A673 (cell line): ENCODE data around the gene ZFP3. TPM values are rescaled to one million over a fixed set of nuclear protein-coding genes. Genes with fewer than 3 reads are reported as not detected.

Source experiments
- BruUV-seq: library from RNA; stranded (reverse); fragments of 400-500 nt; replicated peaks from 2 replicates; lab custom pipeline; 2021; lab: Mats Ljungman, UMichigan
- CTCF ChIA-PET: fragments of 300-600 bp; sonication (Branson Sonifier 250); formaldehyde crosslinking; loops from one replicate; lab custom pipeline; 2022; ENCODE audit warnings: antibody characterized with exemption; lab: Charles Lee
- POLR2A ChIA-PET: fragments of 300-600 bp; sonication (Branson Sonifier 250); formaldehyde crosslinking; loops from one replicate; lab custom pipeline; 2022; ENCODE audit warnings: antibody characterized with exemption; ENCODE audit not compliant: low non-redundant PET; lab: Charles Lee
- DNase-seq: peaks from one replicate; pipeline ENCODE4 v3.0.0-alpha.2; 2015; ENCODE audit warnings: low spot score
- H3K27ac ChIP-seq: fragments of 200-600 bp; sonication (generic); 2 replicates; pipeline ENCODE4 v1.5.1; 2016; ENCODE audit warnings: mixed run types, low read depth, mild to moderate bottlenecking, mixed read lengths, antibody characterized with exemption, low read length; ENCODE audit not compliant: poor library complexity, severe bottlenecking
- H3K27me3 ChIP-seq: fragments of 200-600 bp; sonication (generic); replicated peaks from 2 replicates; pipeline ENCODE4 v1.6.1; 2017; ENCODE audit warnings: mixed run types, low read depth, mild to moderate bottlenecking, mixed read lengths, antibody characterized with exemption, low read length; ENCODE audit not compliant: insufficient read depth, poor library complexity
- H3K36me3 ChIP-seq: fragments of 200-600 bp; sonication (generic); 2 replicates; pipeline ENCODE4 v1.6.1; 2016; ENCODE audit warnings: mixed run types, mild to moderate bottlenecking, mixed read lengths, antibody characterized with exemption, low read length; ENCODE audit not compliant: insufficient read depth, poor library complexity, severe bottlenecking
- H3K4me1 ChIP-seq: fragments of 200-600 bp; sonication (generic); 2 replicates; pipeline ENCODE4 v1.6.1; 2017; ENCODE audit warnings: mixed run types, mild to moderate bottlenecking, mixed read lengths, antibody characterized with exemption, low read length; ENCODE audit not compliant: insufficient read depth, poor library complexity, severe bottlenecking
- H3K4me3 ChIP-seq: fragments of 200-600 bp; sonication (generic); 2 replicates; pipeline ENCODE4 v1.5.1; 2016; ENCODE audit warnings: low read depth, mixed run types, mild to moderate bottlenecking, mixed read lengths, low read length; ENCODE audit not compliant: poor library complexity, severe bottlenecking
- H3K9me3 ChIP-seq: fragments of 200-600 bp; sonication (generic); 2 replicates; pipeline ENCODE4 v1.6.1; 2016; ENCODE audit warnings: mixed run types, low read depth, mild to moderate bottlenecking, mixed read lengths, antibody characterized with exemption, low read length; ENCODE audit not compliant: poor library complexity, severe bottlenecking
- EZH2 ChIP-seq: fragments of 200-600 bp; sonication (generic); IDR thresholded peaks from 2 replicates; pipeline ENCODE4 v1.6.1; 2017; ENCODE audit warnings: borderline replicate concordance, low read depth, mild to moderate bottlenecking, mixed read lengths, antibody characterized with exemption, low read length; ENCODE audit not compliant: poor library complexity, severe bottlenecking
- intact Hi-C: fragments of 100-400 bp; cut with micrococcal nuclease; formaldehyde crosslinking; loops from one replicate; pipeline ENCODE4 v1.10.0; 2022; ENCODE audit not compliant: unreplicated experiment
- total RNA-seq: library from RNA; stranded (reverse); gene quantifications from 2 replicates; pipeline ENCODE4 v1.2.3, GENCODE V29; 2021
- TF ChIP-seq, protein P1 (sequence below): fragments of 300-800, 200-600 bp; sonication (generic); conservative IDR thresholded peaks from 2 replicates; pipeline ENCODE4 v1.5.1; 2017; ENCODE audit warnings: low read depth, mild to moderate bottlenecking, antibody characterized with exemption, low read length, moderate library complexity, mixed read lengths

ZFP3 gene
- total RNA-seq, 1 experiment from 2014 or later: 8.4 TPM

DNA sequence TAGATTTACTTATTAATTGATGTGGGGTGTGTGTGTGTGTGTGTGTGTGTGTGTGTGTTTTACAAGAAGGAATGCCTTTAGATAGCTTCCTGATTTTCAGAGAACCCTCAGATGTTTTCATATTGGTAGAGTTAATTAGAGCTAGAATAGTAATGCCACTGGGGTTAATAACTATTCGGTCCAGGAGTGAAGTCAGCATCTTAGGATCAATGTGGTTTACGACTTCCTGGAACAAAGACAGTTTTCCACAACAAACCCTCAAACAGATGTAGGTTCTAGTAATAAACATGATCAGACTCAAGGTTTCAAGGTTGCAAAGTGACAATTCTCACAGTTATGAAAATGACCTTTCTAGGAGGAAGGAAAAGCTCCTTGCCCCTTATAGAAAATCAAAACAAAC, 30.8 kb upstream of the ZFP3 start:
- CTCF ChIA-PET: no interaction called here
- no peak for DNase-seq
- POLR2A ChIA-PET: no interaction called here
- no peak overlapping the region for H3K27ac ChIP-seq
- no peaks in the 10 kb centered on the region for H3K4me1 ChIP-seq
- H3K27me3 ChIP-seq: no peaks in the 10 kb centered on the region
- no peaks in the 10 kb centered on the region for H3K36me3 ChIP-seq
- TF ChIP-seq EZH2: no peak
- TF ChIP-seq, protein P1, sequence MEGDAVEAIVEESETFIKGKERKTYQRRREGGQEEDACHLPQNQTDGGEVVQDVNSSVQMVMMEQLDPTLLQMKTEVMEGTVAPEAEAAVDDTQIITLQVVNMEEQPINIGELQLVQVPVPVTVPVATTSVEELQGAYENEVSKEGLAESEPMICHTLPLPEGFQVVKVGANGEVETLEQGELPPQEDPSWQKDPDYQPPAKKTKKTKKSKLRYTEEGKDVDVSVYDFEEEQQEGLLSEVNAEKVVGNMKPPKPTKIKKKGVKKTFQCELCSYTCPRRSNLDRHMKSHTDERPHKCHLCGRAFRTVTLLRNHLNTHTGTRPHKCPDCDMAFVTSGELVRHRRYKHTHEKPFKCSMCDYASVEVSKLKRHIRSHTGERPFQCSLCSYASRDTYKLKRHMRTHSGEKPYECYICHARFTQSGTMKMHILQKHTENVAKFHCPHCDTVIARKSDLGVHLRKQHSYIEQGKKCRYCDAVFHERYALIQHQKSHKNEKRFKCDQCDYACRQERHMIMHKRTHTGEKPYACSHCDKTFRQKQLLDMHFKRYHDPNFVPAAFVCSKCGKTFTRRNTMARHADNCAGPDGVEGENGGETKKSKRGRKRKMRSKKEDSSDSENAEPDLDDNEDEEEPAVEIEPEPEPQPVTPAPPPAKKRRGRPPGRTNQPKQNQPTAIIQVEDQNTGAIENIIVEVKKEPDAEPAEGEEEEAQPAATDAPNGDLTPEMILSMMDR: no peak
- BruUV-seq: no TSS peak
- no peaks in the 10 kb centered on the region for H3K9me3 ChIP-seq
- no peak overlapping the region for H3K4me3 ChIP-seq
- intact Hi-C loops: no loop called here

DNA sequence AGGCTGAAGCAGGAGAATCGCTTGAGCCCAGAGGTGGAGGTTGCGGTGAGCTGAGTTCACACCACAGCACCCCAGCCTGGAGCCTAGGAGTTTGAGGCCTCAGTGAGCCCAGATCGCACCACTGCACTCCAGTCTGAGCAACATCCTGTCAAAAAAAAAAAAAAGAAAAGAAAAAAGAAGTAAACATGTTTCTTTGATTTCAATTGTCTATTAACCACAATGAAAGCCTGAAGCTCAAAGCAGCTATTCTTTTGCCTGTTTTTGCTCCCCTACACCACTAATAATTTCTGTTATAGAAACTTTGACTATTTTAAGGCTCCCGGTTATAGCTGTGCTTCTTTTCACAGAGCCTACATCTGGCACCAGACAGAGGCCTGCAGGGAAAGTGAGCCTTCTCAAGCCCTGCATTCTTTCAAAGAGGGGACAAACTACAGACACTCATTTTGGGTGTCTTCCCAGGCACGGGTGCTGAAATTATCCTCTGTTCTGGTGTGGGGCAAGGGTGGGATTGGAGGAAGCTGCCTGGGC, 28.9 kb upstream of the ZFP3 start:
- no peak for DNase-seq
- ChIA-PET POLR2A (no interaction called here), CTCF (no interaction called here)
- Histone ChIP-seq H3K9me3 (no peaks in the 10 kb centered on the region), H3K4me3 (no peak overlapping the region), H3K4me1 (no peaks in the 10 kb centered on the region), H3K27ac (no peak overlapping the region), H3K27me3 (no peaks in the 10 kb centered on the region), H3K36me3 (no peaks in the 10 kb centered on the region)
- TF ChIP-seq EZH2: no peak
- TF ChIP-seq, protein P1: no peak
- intact Hi-C loops: no loop called here
- no TSS peak for BruUV-seq

DNA sequence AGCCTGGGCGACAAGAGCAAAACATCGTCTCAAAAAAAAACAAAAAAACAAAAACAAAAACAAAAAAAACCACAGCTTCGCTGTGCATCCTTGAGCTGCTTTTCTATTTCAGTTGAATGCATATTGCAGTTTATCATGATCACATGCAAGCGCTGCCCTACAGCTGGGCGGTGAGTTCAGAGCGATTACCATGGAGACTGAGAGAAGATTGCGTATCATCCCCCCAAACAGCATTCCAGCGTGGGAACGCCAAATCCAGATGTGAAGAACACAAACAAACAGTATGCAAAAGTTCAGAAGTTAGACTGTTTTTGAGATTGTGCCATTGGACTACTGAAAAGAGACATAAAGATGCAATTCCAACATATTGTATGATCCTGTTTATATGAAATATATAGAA, 28.0 kb upstream of the ZFP3 start:
- no peak overlapping the region for H3K27ac ChIP-seq
- no peak for DNase-seq
- H3K4me1 ChIP-seq: no peaks in the 10 kb centered on the region
- no peak overlapping the region for H3K4me3 ChIP-seq
- H3K27me3 ChIP-seq: no peaks in the 10 kb centered on the region
- ChIA-PET CTCF (no interaction called here), POLR2A (no interaction called here)
- BruUV-seq: no TSS peak
- no peak for TF ChIP-seq EZH2
- TF ChIP-seq, protein P1: no peak
- H3K9me3 ChIP-seq: no peaks in the 10 kb centered on the region
- no peaks in the 10 kb centered on the region for H3K36me3 ChIP-seq
- intact Hi-C loops: no loop called here
